K562 (cell line): ENCODE results near the gene SLC4A5. TPM values are rescaled to one million over a fixed set of nuclear protein-coding genes. Genes with fewer than 3 reads are reported as not detected.

Source experiments
- ATAC-seq: fragments of 200-7000 bp; cut with Tn5 transposase; 3 replicates; pipeline ENCODE4 v1.9.1; 2020; ENCODE audit warnings: moderate library complexity
- BruUV-seq: library from RNA; stranded (reverse); fragments of 400-500 nt; replicated peaks from 2 replicates; lab custom pipeline; 2021; lab: Mats Ljungman, UMichigan
- CTCF ChIA-PET: fragments of 300-600 bp; formaldehyde crosslinking; extraction: SDS; loops from one replicate; lab custom pipeline; 2021; ENCODE audit warnings: low intra/inter-chr PET ratio; lab: Yijun Ruan, JAX
- POLR2A ChIA-PET: fragments of 300-600, 350-650 bp; sonication (Branson Sonifier 250); formaldehyde crosslinking; extraction: SDS; loops from one replicate; lab custom pipeline; 2021; ENCODE audit warnings: antibody characterized with exemption, inconsistent platforms; lab: Yijun Ruan, JAX
- DNase-seq, 4 experiments: peaks; one replicate each; pipeline versions ENCODE4 v3.0.0 to v3.0.0-alpha.2; 2011 to 2018; ENCODE audit warnings: low spot score in 3 of 4, mixed read lengths in 3 of 4; ENCODE audit errors: extremely low read depth in 1 of 4
- FAIRE-seq: peaks from 2 replicates; lab custom pipeline; 2011; peaks lifted over from hg19 to GRCh38; lab: Jason Lieb, UNC
- H2AFZ ChIP-seq: 2 replicates; pipeline ENCODE4 v1.6.0; 2011; ENCODE audit warnings: low read depth, low read length, control low read depth, inconsistent platforms
- H3K27ac ChIP-seq: fragments of 200-600 bp; 3 replicates; pipeline ENCODE4 v1.8.0; 2011; ENCODE audit warnings: low read depth, mild to moderate bottlenecking, control low read depth, inconsistent platforms, low read length, moderate library complexity, mixed read lengths; ENCODE audit errors: extremely low read depth
- H3K27me3 ChIP-seq, 2 experiments: fragments of 300-600 bp in 1 of 2; 2 replicates in 1 of 2; 3 replicates in 1 of 2; pipeline versions ENCODE4 v1.6.0 to v1.8.0; 2011; ENCODE audit warnings: inconsistent platforms in 2 of 2, low read length in 2 of 2, mild to moderate bottlenecking in 1 of 2, mixed read lengths in 1 of 2, moderate library complexity in 1 of 2; ENCODE audit not compliant: control insufficient read depth in 2 of 2, insufficient read depth in 2 of 2
- H3K36me3 ChIP-seq: fragments of 300-600 bp; 3 replicates; pipeline ENCODE4 v1.8.0; 2011; ENCODE audit warnings: mild to moderate bottlenecking, low read length, inconsistent platforms; ENCODE audit not compliant: control insufficient read depth, insufficient read depth
- H3K4me1 ChIP-seq, 2 experiments: fragments of 200-600 bp in 1 of 2; replicated peaks in 1 of 2; 2 replicates in 1 of 2; 3 replicates in 1 of 2; pipeline versions ENCODE4 v1.5.1 to v1.8.0; 2011; ENCODE audit warnings: inconsistent platforms in 2 of 2, low read length in 2 of 2, mild to moderate bottlenecking in 1 of 2, mixed read lengths in 1 of 2, moderate library complexity in 1 of 2; ENCODE audit not compliant: control insufficient read depth in 2 of 2, insufficient read depth in 2 of 2
- H3K4me2 ChIP-seq: 2 replicates; pipeline ENCODE4 v1.6.1; 2011; ENCODE audit warnings: low read length, control low read depth, inconsistent platforms, mixed read lengths; ENCODE audit not compliant: insufficient read depth
- H3K4me3 ChIP-seq: fragments of 200-600 bp; sonication (generic), shearing (Covaris generic); 2 replicates; pipeline ENCODE4 v1.5.1; 2016; ENCODE audit warnings: control low read depth, inconsistent platforms
- H3K79me2 ChIP-seq: fragments of 200-600 bp; 3 replicates; pipeline ENCODE4 v1.8.0; 2011; ENCODE audit warnings: low read length, inconsistent platforms; ENCODE audit not compliant: control insufficient read depth, insufficient read depth
- H3K9ac ChIP-seq, 2 experiments: 2 replicates each; pipeline versions ENCODE4 v1.6.0 to v1.6.1; 2011; ENCODE audit warnings: low read depth in 2 of 2, low read length in 2 of 2, control low read depth in 1 of 2, inconsistent platforms in 1 of 2, mild to moderate bottlenecking in 1 of 2, mixed read lengths in 1 of 2; ENCODE audit not compliant: insufficient read depth in 1 of 2
- H3K9me1 ChIP-seq: one replicate; pipeline ENCODE4 v1.6.0; 2011; ENCODE audit warnings: inconsistent platforms, mild to moderate bottlenecking, low read length, moderate library complexity; ENCODE audit not compliant: control insufficient read depth, insufficient read depth
- H3K9me3 ChIP-seq: replicated peaks from 2 replicates; pipeline ENCODE4 v1.5.1; 2011; ENCODE audit warnings: low read depth, low read length, inconsistent platforms; ENCODE audit not compliant: control insufficient read depth, insufficient read depth
- H4K20me1 ChIP-seq: replicated peaks from 2 replicates; pipeline ENCODE4 v1.6.1; 2011; ENCODE audit warnings: low read length, inconsistent platforms, mixed read lengths; ENCODE audit not compliant: control insufficient read depth, insufficient read depth
- POLR2G ChIP-seq: fragments of 200-400 bp; formaldehyde crosslinking; IDR thresholded peaks from 2 replicates; pipeline ENCODE4 v1.6.1; 2017; ENCODE audit warnings: low read depth, mild to moderate bottlenecking, antibody characterized with exemption, low read length, moderate library complexity
- RBM25 ChIP-seq: fragments of 200-400 bp; formaldehyde crosslinking; IDR thresholded peaks from 2 replicates; pipeline ENCODE4 v1.6.1; 2018; ENCODE audit warnings: low read length, low read depth, moderate library complexity; ENCODE audit not compliant: severe bottlenecking
- SMARCA5 ChIP-seq: fragments of 450-650 bp; IDR thresholded peaks from 2 replicates; pipeline ENCODE4 v1.6.1; 2016
- WGBS: fragments of 100-300 bp; shearing (Covaris generic); methylation state at CpG from one replicate; pipeline ENCODE4 v1.1.6; 2016; ENCODE audit warnings: low coverage, mixed read lengths; ENCODE audit not compliant: insufficient coverage; ENCODE audit errors: missing lambda C conversion rate; 5-methylcytosine and 5-hydroxymethylcytosine counted together
- in situ Hi-C: fragments of 300-500 bp; cut with MboI; formaldehyde crosslinking; loops from 4 replicates; pipeline ENCODE4 v1.15.0; 2018; ENCODE audit warnings: inconsistent platforms, mixed read lengths
- intact Hi-C: fragments of 100-400 bp; cut with micrococcal nuclease; formaldehyde crosslinking; loops from 2 replicates; pipeline ENCODE4 v1.14.2; 2022
- polyA plus RNA-seq, 8 experiments: library from polyadenylated mRNA; depleted of rRNA in 4 of 8; stranded (reverse) in 5 of 8; unstranded in 3 of 8; fragments of >200 nt; fragmentation: Nextera tagmentation in 2 of 8; fragmentation: Illumina TruSeq in 1 of 8; extraction: Ambion mirVana in 2 of 8; extraction: Trizol in 1 of 8; gene quantifications; 2 replicates each; pipeline versions ENCODE4 v1.2.1 to v1.2.3, GENCODE V29; 2011 to 2014; ENCODE audit warnings: inconsistent platforms in 1 of 8, missing spikeins in 1 of 8
- total RNA-seq, 7 experiments: library from RNA; depleted of rRNA in 6 of 7; stranded (reverse); fragments of >200 nt in 6 of 7; fragmentation: Illumina TruSeq in 2 of 7; extraction: Trizol in 2 of 7; gene quantifications; 2 replicates each; pipeline versions ENCODE4 v1.2.1 to v1.2.3, GENCODE V29; 2011 to 2021; ENCODE audit warnings: low replicate concordance in 1 of 7
- TF ChIP-seq, protein P1 (sequence below), 2 experiments: fragments of 450-650 bp in 1 of 2; sonication (generic) in 1 of 2; formaldehyde crosslinking; conservative IDR thresholded peaks; 2 replicates each; pipeline versions ENCODE4 v1.4.0 to v1.8.1; 2020 to 2022; ENCODE audit warnings: mild to moderate bottlenecking in 1 of 2, missing genetic modification reagents in 1 of 2

Gene SLC4A5
- total and polyA plus RNA-seq, 9 of the 15 experiments (the other 6 are each of a cell fraction or from before 2014, with no cell fraction given): 0.03 to 0.77 (median 0.14) TPM; not detected in 1

DNA sequence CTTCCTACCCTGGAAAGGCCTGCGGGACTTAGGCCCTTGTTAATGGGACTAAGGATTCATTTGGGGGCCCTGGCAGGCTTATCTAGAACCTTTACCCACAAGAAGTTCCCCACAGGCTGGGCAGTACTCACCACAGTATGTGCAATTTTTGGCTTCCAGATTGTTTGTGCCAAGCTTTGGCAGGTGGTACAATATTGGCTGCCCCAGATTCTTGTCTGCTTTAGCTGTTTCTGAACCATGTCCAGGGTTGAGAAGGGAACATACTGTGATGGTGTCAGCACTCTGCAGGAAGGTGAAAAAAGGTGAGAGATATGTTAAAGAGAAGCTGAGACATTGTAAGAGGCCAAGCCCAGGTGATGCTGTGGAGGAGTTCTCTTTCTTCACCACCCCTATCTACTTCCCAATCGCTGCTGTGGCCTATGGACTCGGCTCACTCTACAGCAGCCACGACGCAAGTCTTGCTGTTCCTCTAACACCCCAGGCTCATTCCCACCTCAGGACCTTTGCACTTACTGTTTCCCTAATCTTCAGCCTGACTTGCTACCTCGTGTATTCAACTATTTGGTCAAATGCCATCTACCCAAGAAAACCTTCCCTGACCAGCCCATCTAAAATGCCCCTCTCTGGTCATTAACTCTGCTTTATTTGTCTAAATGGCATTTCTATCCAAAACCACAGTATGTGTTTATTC lies 9.2 kb downstream of the SLC4A5 start:
- H3K36me3 ChIP-seq: no peaks in the 10 kb centered on the region
- in situ Hi-C loops: no loop called here
- no peak overlapping the region for H3K4me3 ChIP-seq
- H3K27me3 ChIP-seq: no peaks in the 10 kb centered on the region; a peak in 2 of 5 replicates
- H3K9ac ChIP-seq: no peak overlapping the region
- H3K9me3 ChIP-seq: no peaks in the 10 kb centered on the region
- DNase-seq: no peak
- H4K20me1 ChIP-seq: no peaks in the 10 kb centered on the region
- 0 out of 2 replicates have a peak, but pooled peaks have one; percentile 47 for TF ChIP-seq SMARCA5
- no peak for TF ChIP-seq POLR2G
- peak; percentile 76 for TF ChIP-seq RBM25
- TF ChIP-seq, protein P1, sequence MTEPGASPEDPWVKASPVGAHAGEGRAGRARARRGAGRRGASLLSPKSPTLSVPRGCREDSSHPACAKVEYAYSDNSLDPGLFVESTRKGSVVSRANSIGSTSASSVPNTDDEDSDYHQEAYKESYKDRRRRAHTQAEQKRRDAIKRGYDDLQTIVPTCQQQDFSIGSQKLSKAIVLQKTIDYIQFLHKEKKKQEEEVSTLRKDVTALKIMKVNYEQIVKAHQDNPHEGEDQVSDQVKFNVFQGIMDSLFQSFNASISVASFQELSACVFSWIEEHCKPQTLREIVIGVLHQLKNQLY (CRISPR knock-in tag; conservative IDR thresholded peaks at IDR 0.05): no peak
- H2AFZ ChIP-seq: no peak overlapping the region
- no peak overlapping the region for H3K27ac ChIP-seq
- H3K9me1 ChIP-seq: no peaks in the 10 kb centered on the region
- no peak overlapping the region for H3K4me2 ChIP-seq
- no TSS peak for BruUV-seq
- CTCF ChIA-PET: interaction anchor here (1.1 to 3.9 kb wide), 6 partner anchors 18 to 83 kb away, joined by 3 to 18 read pairs (median 9); no protein-coding TSS in a partner anchor
- 9% methylated on average over 5 of the region's 6 CpGs for WGBS
- ATAC-seq: no peak
- no peak for FAIRE-seq
- H3K79me2 ChIP-seq: no peaks in the 10 kb centered on the region
- H3K4me1 ChIP-seq: no peaks in the 10 kb centered on the region
- intact Hi-C loops: loop anchor here (1.0 to 10.0 kb wide), 5 partner anchors 67 to 509 kb away; partner anchors contain the start of gene STAMBP
- POLR2A ChIA-PET: interaction anchor here (1.0 to 1.2 kb wide), 2 partner anchors 18 to 19 kb away, joined by 3 read pairs; no protein-coding TSS in a partner anchor
